ENCODE data around the gene SPA17. TPM values are rescaled to one million over a fixed set of nuclear protein-coding genes. Genes with fewer than 3 reads are reported as not detected.

Gene SPA17
- total and polyA plus RNA-seq, 9 of the 15 experiments (the other 6 are each of a cell fraction or from before 2014, with no cell fraction given), result 6.0 to 19.5 (median 12.6) TPM

DNA sequence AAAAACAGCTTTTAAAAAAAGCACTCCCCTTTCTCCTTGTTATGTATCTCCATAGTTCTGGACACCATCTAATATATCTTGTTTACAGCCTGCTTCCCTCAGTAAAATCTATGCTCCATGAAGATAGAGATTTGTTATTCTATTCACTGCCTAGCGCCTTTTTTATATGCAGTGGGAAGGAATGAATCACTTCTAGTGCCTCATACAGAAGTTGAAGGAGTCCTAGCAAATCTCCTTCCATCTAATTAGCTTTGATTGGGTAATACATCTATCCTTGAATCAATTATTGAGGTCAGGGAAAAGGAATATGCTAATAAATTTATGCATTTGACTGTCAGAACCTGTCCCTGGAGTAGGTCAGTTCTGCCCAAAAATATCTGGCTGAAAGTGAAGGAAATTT is 25.8 kb downstream of the SPA17 start:
- Histone ChIP-seq H3K27me3 (ENCODE audit: control insufficient read depth in 2 of 2, insufficient read depth in 2 of 2, low read length in 2 of 2) (peaks cover 3 to 8% of the 10 kb centered on the region in 2 experiments; a peak in 1 of 5 replicates), H3K9me1 (ENCODE audit: control insufficient read depth, insufficient read depth, low read length) (no peaks in the 10 kb centered on the region), H3K27ac (ENCODE audit: extremely low read depth, low read depth, low read length) (no peak overlapping the region), H3K4me1 (replicated peaks in 1 of 2; ENCODE audit: control insufficient read depth in 2 of 2, insufficient read depth in 2 of 2, low read length in 2 of 2) (no peaks in the 10 kb centered on the region), H2AFZ (ENCODE audit: low read depth, low read length) (no peak overlapping the region), H3K36me3 (ENCODE audit: control insufficient read depth, insufficient read depth, low read length) (no peaks in the 10 kb centered on the region), H3K79me2 (ENCODE audit: control insufficient read depth, insufficient read depth, low read length) (no peaks in the 10 kb centered on the region), H4K20me1 (replicated peaks; ENCODE audit: control insufficient read depth, insufficient read depth, low read length) (no peaks in the 10 kb centered on the region), H3K4me2 (ENCODE audit: insufficient read depth, low read length) (no peak overlapping the region), H3K9ac (ENCODE audit: insufficient read depth in 1 of 2, low read depth in 2 of 2, low read length in 2 of 2) (no peak overlapping the region), H3K9me3 (replicated peaks; ENCODE audit: control insufficient read depth, insufficient read depth, low read depth, low read length) (peaks cover 2% of the 10 kb centered on the region; the same call in 1 of the 2 replicates), H3K4me3 (no peak overlapping the region)
- in situ Hi-C loops (cut with MboI) (no loop called here), intact Hi-C loops (cut with micrococcal nuclease) (no loop called here)
- ATAC-seq (no peak), DNase-seq (ENCODE audit: extremely low read depth in 1 of 4, low spot score in 3 of 4) (no peak), FAIRE-seq (no peak)
- 0% methylated on average over 1 of the region's 1 CpG for WGBS (ENCODE audit: insufficient coverage, low coverage, missing lambda C conversion rate)
- BruUV-seq (replicated peaks), result no TSS peak
- TF ChIP-seq, protein P1, sequence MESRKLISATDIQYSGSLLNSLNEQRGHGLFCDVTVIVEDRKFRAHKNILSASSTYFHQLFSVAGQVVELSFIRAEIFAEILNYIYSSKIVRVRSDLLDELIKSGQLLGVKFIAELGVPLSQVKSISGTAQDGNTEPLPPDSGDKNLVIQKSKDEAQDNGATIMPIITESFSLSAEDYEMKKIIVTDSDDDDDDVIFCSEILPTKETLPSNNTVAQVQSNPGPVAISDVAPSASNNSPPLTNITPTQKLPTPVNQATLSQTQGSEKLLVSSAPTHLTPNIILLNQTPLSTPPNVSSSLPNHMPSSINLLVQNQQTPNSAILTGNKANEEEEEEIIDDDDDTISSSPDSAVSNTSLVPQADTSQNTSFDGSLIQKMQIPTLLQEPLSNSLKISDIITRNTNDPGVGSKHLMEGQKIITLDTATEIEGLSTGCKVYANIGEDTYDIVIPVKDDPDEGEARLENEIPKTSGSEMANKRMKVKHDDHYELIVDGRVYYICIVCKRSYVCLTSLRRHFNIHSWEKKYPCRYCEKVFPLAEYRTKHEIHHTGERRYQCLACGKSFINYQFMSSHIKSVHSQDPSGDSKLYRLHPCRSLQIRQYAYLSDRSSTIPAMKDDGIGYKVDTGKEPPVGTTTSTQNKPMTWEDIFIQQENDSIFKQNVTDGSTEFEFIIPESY (CRISPR knock-in tag; IDR thresholded peaks at IDR 0.05), result no peak
- TF ChIP-seq CHD1 (IDR thresholded peaks at IDR 0.05; ENCODE audit: low read length), result no peak
- ChIA-PET CTCF (ENCODE audit: low intra/inter-chr PET ratio) (no interaction called here), POLR2A (no interaction called here)

GRCh38 chr11:124700028-124700427 is 26.3 kb downstream of the SPA17 start:
- no peak overlapping the region for H3K4me2 ChIP-seq (ENCODE audit: insufficient read depth, low read length)
- H3K36me3 ChIP-seq (ENCODE audit: control insufficient read depth, insufficient read depth, low read length), result no peaks in the 10 kb centered on the region
- H3K9me3 ChIP-seq (replicated peaks; ENCODE audit: control insufficient read depth, insufficient read depth, low read depth, low read length), result peaks cover 2% of the 10 kb centered on the region; the same call in 1 of the 2 replicates
- H4K20me1 ChIP-seq (replicated peaks; ENCODE audit: control insufficient read depth, insufficient read depth, low read length), result no peaks in the 10 kb centered on the region
- POLR2A ChIA-PET, result interaction anchor here (1.0 kb wide), 1 partner anchor 27 kb away, joined by 3 read pairs; the partner anchor contains the start of genes SIAE and SPA17
- no peak overlapping the region for H3K27ac ChIP-seq (ENCODE audit: extremely low read depth, low read depth, low read length)
- no peak overlapping the region for H2AFZ ChIP-seq (ENCODE audit: low read depth, low read length)
- FAIRE-seq (no peak), DNase-seq (ENCODE audit: extremely low read depth in 1 of 4, low spot score in 3 of 4) (no peak), ATAC-seq (no peak)
- no peak overlapping the region for H3K4me3 ChIP-seq
- no peaks in the 10 kb centered on the region for H3K79me2 ChIP-seq (ENCODE audit: control insufficient read depth, insufficient read depth, low read length)
- H3K4me1 ChIP-seq (replicated peaks in 1 of 2; ENCODE audit: control insufficient read depth in 2 of 2, insufficient read depth in 2 of 2, low read length in 2 of 2), result no peaks in the 10 kb centered on the region
- no TSS peak for BruUV-seq (replicated peaks)
- H3K27me3 ChIP-seq (ENCODE audit: control insufficient read depth in 2 of 2, insufficient read depth in 2 of 2, low read length in 2 of 2), result peaks cover 3 to 8% of the 10 kb centered on the region in 2 experiments; a peak in 1 of 5 replicates
- in situ Hi-C loops (cut with MboI) (no loop called here), intact Hi-C loops (cut with micrococcal nuclease) (no loop called here)
- H3K9me1 ChIP-seq (ENCODE audit: control insufficient read depth, insufficient read depth, low read length), result no peaks in the 10 kb centered on the region
- CTCF ChIA-PET (ENCODE audit: low intra/inter-chr PET ratio), result no interaction called here
- H3K9ac ChIP-seq (ENCODE audit: insufficient read depth in 1 of 2, low read depth in 2 of 2, low read length in 2 of 2), result no peak overlapping the region
- no peak for TF ChIP-seq ZNF696 (CRISPR knock-in tag; conservative IDR thresholded peaks at IDR 0.05)
- TF ChIP-seq RFX7 (CRISPR knock-in tag; IDR thresholded peaks at IDR 0.05), result no peak
- no peak for TF ChIP-seq FOXK1 (CRISPR knock-in tag; IDR thresholded peaks at IDR 0.05; ENCODE audit: borderline replicate concordance)

Data from K562 (cell line).